WTC11 (cell line): ENCODE data around the gene CTDNEP1. TPM values are rescaled to one million over a fixed set of nuclear protein-coding genes. Genes with fewer than 3 reads are reported as not detected.

ENCODE experiments used
- ATAC-seq: fragments of 200-7000 bp; cut with Tn5 transposase; 2 replicates; pipeline ENCODE4 v1.10.0; 2021; ENCODE audit warnings: mild to moderate bottlenecking, moderate library complexity
- CTCF ChIA-PET: fragments of 300-600 bp; sonication (Branson Sonifier 250); formaldehyde crosslinking; loops from one replicate; lab custom pipeline; 2021; ENCODE audit warnings: antibody characterized with exemption; lab: Charles Lee
- POLR2A ChIA-PET: fragments of 350-600 bp; sonication (Branson Sonifier 250); formaldehyde crosslinking; loops from one replicate; lab custom pipeline; 2021; ENCODE audit warnings: antibody characterized with exemption; lab: Charles Lee
- DNase-seq: peaks from one replicate; pipeline ENCODE4 v3.0.0; 2021; ENCODE audit warnings: low spot score
- H3K27ac Mint-ChIP-seq: 2 replicates; pipeline ENCODE4 v1.8.0; 2021; ENCODE audit warnings: mixed read lengths
- H3K27me3 Mint-ChIP-seq: 2 replicates; pipeline ENCODE4 v1.8.0; 2021; ENCODE audit warnings: low read depth, mild to moderate bottlenecking, moderate library complexity, mixed read lengths
- H3K36me3 Mint-ChIP-seq: 2 replicates; pipeline ENCODE4 v1.8.0; 2021; ENCODE audit warnings: mixed read lengths
- H3K4me1 Mint-ChIP-seq: 2 replicates; pipeline ENCODE4 v1.8.0; 2022; ENCODE audit warnings: mixed read lengths
- H3K4me3 Mint-ChIP-seq: 2 replicates; pipeline ENCODE4 v1.8.0; 2021; ENCODE audit warnings: mild to moderate bottlenecking, moderate library complexity, mixed read lengths
- H3K9me3 Mint-ChIP-seq: 2 replicates; pipeline ENCODE4 v1.8.0; 2021; ENCODE audit warnings: mixed read lengths
- AR ChIP-seq: fragments of 250-450 bp; sonication (Bioruptor Pico); IDR thresholded peaks from 2 replicates; pipeline ENCODE4 v1.9.0; 2021; ENCODE audit warnings: mild to moderate bottlenecking
- ARID4B ChIP-seq: sonication (generic); formaldehyde crosslinking; IDR thresholded peaks from 2 replicates; pipeline ENCODE4 v1.8.0; 2023; ENCODE audit warnings: missing genetic modification reagents, mild to moderate bottlenecking, borderline replicate concordance
- ATF3 ChIP-seq: sonication (generic); formaldehyde crosslinking; conservative IDR thresholded peaks from 2 replicates; pipeline ENCODE4 v1.8.1; 2022; ENCODE audit warnings: mild to moderate bottlenecking, missing genetic modification reagents
- CBFB ChIP-seq: sonication (generic); formaldehyde crosslinking; IDR thresholded peaks from 2 replicates; pipeline ENCODE4 v1.8.1; 2022; ENCODE audit warnings: mild to moderate bottlenecking, low read depth, missing genetic modification reagents
- FOXK1 ChIP-seq: sonication (generic); formaldehyde crosslinking; IDR thresholded peaks from 2 replicates; pipeline ENCODE4 v1.8.0; 2022; ENCODE audit warnings: mild to moderate bottlenecking, moderate library complexity, missing genetic modification reagents
- GRHL2 ChIP-seq: fragments of 250-450 bp; sonication (Bioruptor Pico); IDR thresholded peaks from 2 replicates; pipeline ENCODE4 v1.8.0; 2022; ENCODE audit warnings: mild to moderate bottlenecking, moderate library complexity; ENCODE audit not compliant: insufficient replicate concordance, severe bottlenecking
- NR1H2 ChIP-seq: sonication (generic); formaldehyde crosslinking; IDR thresholded peaks from 2 replicates; pipeline ENCODE4 v1.9.0; 2021; ENCODE audit warnings: mild to moderate bottlenecking, moderate library complexity, missing genetic modification reagents
- NR2C2 ChIP-seq: sonication (generic); formaldehyde crosslinking; IDR thresholded peaks from 2 replicates; pipeline ENCODE4 v1.8.0; 2022; ENCODE audit warnings: mild to moderate bottlenecking, missing genetic modification reagents
- SOX15 ChIP-seq: fragments of 250-450 bp; sonication (Bioruptor Pico); IDR thresholded peaks from 2 replicates; pipeline ENCODE4 v1.9.0; 2021; ENCODE audit warnings: mild to moderate bottlenecking
- TEAD1 ChIP-seq: sonication (generic); formaldehyde crosslinking; IDR thresholded peaks from 2 replicates; pipeline ENCODE4 v1.8.0; 2022; ENCODE audit warnings: mild to moderate bottlenecking, missing genetic modification reagents
- TP53 ChIP-seq: sonication (generic); formaldehyde crosslinking; IDR thresholded peaks from 2 replicates; pipeline ENCODE4 v1.8.1; 2023; ENCODE audit warnings: mild to moderate bottlenecking, missing genetic modification reagents
- ZNF232 ChIP-seq: sonication (generic); formaldehyde crosslinking; IDR thresholded peaks from 2 replicates; pipeline ENCODE4 v1.8.0; 2022; ENCODE audit warnings: mild to moderate bottlenecking, missing genetic modification reagents
- ZNF317 ChIP-seq: sonication (generic); formaldehyde crosslinking; IDR thresholded peaks from 2 replicates; pipeline ENCODE4 v1.8.1; 2023; ENCODE audit warnings: low read depth, mild to moderate bottlenecking, moderate library complexity, missing genetic modification reagents, borderline replicate concordance
- ZNF512 ChIP-seq: sonication (generic); formaldehyde crosslinking; IDR thresholded peaks from 2 replicates; pipeline ENCODE4 v1.8.1; 2022; ENCODE audit warnings: missing genetic modification reagents, borderline replicate concordance
- total RNA-seq: library from RNA; stranded (reverse); gene quantifications from 3 replicates; pipeline ENCODE4 v1.2.3, GENCODE V29; 2021
- TF ChIP-seq, protein P1 (sequence below): fragments of 250-450 bp; sonication (Bioruptor Pico); IDR thresholded peaks from 2 replicates; pipeline ENCODE4 v2.1.2; 2022; ENCODE audit warnings: mild to moderate bottlenecking, moderate library complexity
- TF ChIP-seq, protein P2 (sequence below): sonication (generic); formaldehyde crosslinking; IDR thresholded peaks from 2 replicates; pipeline ENCODE4 v1.8.1; 2023; ENCODE audit warnings: mild to moderate bottlenecking, missing genetic modification reagents
- TF ChIP-seq, protein P3 (sequence below): sonication (generic); formaldehyde crosslinking; IDR thresholded peaks from 2 replicates; pipeline ENCODE4 v1.8.1; 2022; ENCODE audit warnings: mild to moderate bottlenecking, moderate library complexity, missing genetic modification reagents
- TF ChIP-seq, protein P4 (sequence below): sonication (generic); formaldehyde crosslinking; IDR thresholded peaks from 2 replicates; pipeline ENCODE4 v1.8.1; 2023; ENCODE audit warnings: mild to moderate bottlenecking, missing genetic modification reagents, moderate library complexity

Gene CTDNEP1
- total RNA-seq, 1 experiment from 2014 or later: 127 TPM

DNA sequence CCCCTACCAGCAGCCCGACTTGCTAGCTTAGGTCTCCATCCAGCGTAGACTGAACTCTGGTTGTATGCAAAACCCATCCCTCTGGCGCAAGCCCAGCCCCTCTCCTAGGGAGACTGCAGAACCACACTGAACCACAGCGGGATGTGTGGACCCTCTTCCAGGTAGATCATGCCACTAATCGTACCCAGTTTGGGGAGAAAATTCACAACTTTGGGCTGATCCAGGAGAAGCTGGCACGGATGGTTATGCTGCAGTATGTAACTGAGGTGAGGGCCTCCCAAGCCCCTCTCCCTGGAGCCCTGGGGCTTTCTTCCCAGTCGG, 28.6 kb downstream of the CTDNEP1 start:
- Mint-ChIP-seq H3K27me3 (peaks cover 4% of the 10 kb centered on the region; the same call in 1 of the 2 replicates), H3K4me1 (peaks cover 27% of the 10 kb centered on the region), H3K9me3 (no peaks in the 10 kb centered on the region), H3K4me3 (no peak overlapping the region), H3K36me3 (peaks cover 20% of the 10 kb centered on the region), H3K27ac (no peak overlapping the region)
- TF ChIP-seq NR2C2 (CRISPR knock-in tag) (no peak), GRHL2 (CRISPR knock-in tag) (no peak), FOXK1 (CRISPR knock-in tag) (no peak), SOX15 (CRISPR knock-in tag) (no peak), ATF3 (CRISPR knock-in tag) (no peak), TP53 (CRISPR knock-in tag) (no peak), ZNF317 (CRISPR knock-in tag) (no peak), NR1H2 (no peak), CBFB (CRISPR knock-in tag) (no peak), ZNF512 (CRISPR knock-in tag) (no peak), AR (CRISPR knock-in tag) (no peak), TEAD1 (CRISPR knock-in tag) (no peak), ARID4B (no peak), ZNF232 (CRISPR knock-in tag) (no peak)
- TF ChIP-seq, protein P1, sequence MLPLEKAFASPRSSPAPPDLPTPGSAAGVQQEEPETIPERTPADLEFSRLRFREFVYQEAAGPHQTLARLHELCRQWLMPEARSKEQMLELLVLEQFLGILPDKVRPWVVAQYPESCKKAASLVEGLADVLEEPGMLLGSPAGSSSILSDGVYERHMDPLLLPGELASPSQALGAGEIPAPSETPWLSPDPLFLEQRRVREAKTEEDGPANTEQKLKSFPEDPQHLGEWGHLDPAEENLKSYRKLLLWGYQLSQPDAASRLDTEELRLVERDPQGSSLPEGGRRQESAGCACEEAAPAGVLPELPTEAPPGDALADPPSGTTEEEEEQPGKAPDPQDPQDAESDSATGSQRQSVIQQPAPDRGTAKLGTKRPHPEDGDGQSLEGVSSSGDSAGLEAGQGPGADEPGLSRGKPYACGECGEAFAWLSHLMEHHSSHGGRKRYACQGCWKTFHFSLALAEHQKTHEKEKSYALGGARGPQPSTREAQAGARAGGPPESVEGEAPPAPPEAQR (CRISPR knock-in tag): no peak
- TF ChIP-seq, protein P2, sequence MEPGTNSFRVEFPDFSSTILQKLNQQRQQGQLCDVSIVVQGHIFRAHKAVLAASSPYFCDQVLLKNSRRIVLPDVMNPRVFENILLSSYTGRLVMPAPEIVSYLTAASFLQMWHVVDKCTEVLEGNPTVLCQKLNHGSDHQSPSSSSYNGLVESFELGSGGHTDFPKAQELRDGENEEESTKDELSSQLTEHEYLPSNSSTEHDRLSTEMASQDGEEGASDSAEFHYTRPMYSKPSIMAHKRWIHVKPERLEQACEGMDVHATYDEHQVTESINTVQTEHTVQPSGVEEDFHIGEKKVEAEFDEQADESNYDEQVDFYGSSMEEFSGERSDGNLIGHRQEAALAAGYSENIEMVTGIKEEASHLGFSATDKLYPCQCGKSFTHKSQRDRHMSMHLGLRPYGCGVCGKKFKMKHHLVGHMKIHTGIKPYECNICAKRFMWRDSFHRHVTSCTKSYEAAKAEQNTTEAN (CRISPR knock-in tag): no peak
- TF ChIP-seq, protein P3, sequence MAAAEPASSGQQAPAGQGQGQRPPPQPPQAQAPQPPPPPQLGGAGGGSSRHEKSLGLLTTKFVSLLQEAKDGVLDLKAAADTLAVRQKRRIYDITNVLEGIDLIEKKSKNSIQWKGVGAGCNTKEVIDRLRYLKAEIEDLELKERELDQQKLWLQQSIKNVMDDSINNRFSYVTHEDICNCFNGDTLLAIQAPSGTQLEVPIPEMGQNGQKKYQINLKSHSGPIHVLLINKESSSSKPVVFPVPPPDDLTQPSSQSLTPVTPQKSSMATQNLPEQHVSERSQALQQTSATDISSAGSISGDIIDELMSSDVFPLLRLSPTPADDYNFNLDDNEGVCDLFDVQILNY (CRISPR knock-in tag): no peak
- TF ChIP-seq, protein P4, sequence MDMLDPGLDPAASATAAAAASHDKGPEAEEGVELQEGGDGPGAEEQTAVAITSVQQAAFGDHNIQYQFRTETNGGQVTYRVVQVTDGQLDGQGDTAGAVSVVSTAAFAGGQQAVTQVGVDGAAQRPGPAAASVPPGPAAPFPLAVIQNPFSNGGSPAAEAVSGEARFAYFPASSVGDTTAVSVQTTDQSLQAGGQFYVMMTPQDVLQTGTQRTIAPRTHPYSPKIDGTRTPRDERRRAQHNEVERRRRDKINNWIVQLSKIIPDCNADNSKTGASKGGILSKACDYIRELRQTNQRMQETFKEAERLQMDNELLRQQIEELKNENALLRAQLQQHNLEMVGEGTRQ: no peak
- POLR2A ChIA-PET: no interaction called here
- CTCF ChIA-PET: interaction anchor here (1.0 kb wide), 2 partner anchors 9 to 73 kb away, joined by 3 to 4 read pairs; no protein-coding TSS in a partner anchor
- peak; percentile 15 for DNase-seq
- no peak for ATAC-seq
